Left lung (tissue), 10 donors: ENCODE data around the gene AKR1B15. TPM values are rescaled to one million over a fixed set of nuclear protein-coding genes. Genes with fewer than 3 reads are reported as not detected.
A peak's percentile ranks its signal among the peaks of the same experiment; 100 is the strongest.
"Not testable (repeated sequence)": the region's sequence is repeated elsewhere in the genome, so short reads cannot be mapped to it uniquely, and the experiment has no call there.

Experiments used
- ATAC-seq: fragments of 200-7000 bp; cut with Tn5 transposase; one replicate; pipeline ENCODE4 v1.9.1; 2020; ENCODE audit warnings: moderate library complexity
- DNase-seq, 4 donors: peaks; one replicate each; pipeline ENCODE4 v3.0.0-alpha.2; 2013 to 2020
- H3K27ac ChIP-seq, 2 donors: fragments of 200-600 bp; sonication (generic) in 1 of 2; one replicate each; pipeline versions ENCODE4 v1.5.0 to v1.8.0; 2020 to 2021
- H3K27me3 ChIP-seq, 2 donors: fragments of 200-600 bp; sonication (generic) in 1 of 2; one replicate each; pipeline versions ENCODE4 v1.5.0 to v1.8.0; 2020 to 2021
- H3K36me3 ChIP-seq, 2 donors: fragments of 200-600 bp; sonication (generic) in 1 of 2; one replicate each; pipeline versions ENCODE4 v1.5.0 to v1.8.0; 2020 to 2021
- H3K4me1 ChIP-seq, 2 donors: fragments of 200-600 bp; one replicate each; pipeline ENCODE4 v1.8.0; 2021
- H3K4me3 ChIP-seq, 2 donors: fragments of 200-600 bp; sonication (generic) in 1 of 2; one replicate each; pipeline versions ENCODE4 v1.5.0 to v1.8.0; 2020 to 2021; ENCODE audit warnings: mild to moderate bottlenecking in 1 of 2
- H3K9me3 ChIP-seq, 2 donors: fragments of 200-600 bp; sonication (generic) in 1 of 2; one replicate each; pipeline versions ENCODE4 v1.5.0 to v1.8.0; 2020 to 2021
- intact Hi-C, 2 donors: fragments of 100-400 bp; cut with DNase I; formaldehyde crosslinking; loops; one replicate each; pipeline versions ENCODE4 v1.11.2 to v1.14.2; 2022
- polyA plus RNA-seq, 6 donors: library from polyadenylated mRNA; unstranded; fragments of 120-200 nt; gene quantifications; one replicate each; pipeline ENCODE4 v1.2.1, GENCODE V29; 2013; ENCODE audit not compliant: insufficient read length in 6 of 6
- total RNA-seq, 2 donors: library from RNA; stranded (reverse); fragmentation: NEBNext Ultra II Directional; extraction: Animal tissue kit (Norgen Biotek cat#: 25700); gene quantifications; one replicate each; pipeline ENCODE4 v1.2.1, GENCODE V29; 2021
- TF ChIP-seq, protein P1 (sequence below), 2 donors: fragments of 200-600 bp; sonication (generic) in 1 of 2; IDR thresholded peaks; one replicate each; pipeline versions ENCODE4 v1.5.0 to v1.8.0; 2021; ENCODE audit warnings: antibody characterized with exemption in 2 of 2
- donor health status: DM: no; HTN: yes; CAD: no.
- donor health status: DM: no; HTN: no; CAD: no.

Gene AKR1B15
- total and polyA plus RNA-seq, 8 donors, result 0.09 to 0.19 (median 0.14) TPM; not detected in 3

DNA sequence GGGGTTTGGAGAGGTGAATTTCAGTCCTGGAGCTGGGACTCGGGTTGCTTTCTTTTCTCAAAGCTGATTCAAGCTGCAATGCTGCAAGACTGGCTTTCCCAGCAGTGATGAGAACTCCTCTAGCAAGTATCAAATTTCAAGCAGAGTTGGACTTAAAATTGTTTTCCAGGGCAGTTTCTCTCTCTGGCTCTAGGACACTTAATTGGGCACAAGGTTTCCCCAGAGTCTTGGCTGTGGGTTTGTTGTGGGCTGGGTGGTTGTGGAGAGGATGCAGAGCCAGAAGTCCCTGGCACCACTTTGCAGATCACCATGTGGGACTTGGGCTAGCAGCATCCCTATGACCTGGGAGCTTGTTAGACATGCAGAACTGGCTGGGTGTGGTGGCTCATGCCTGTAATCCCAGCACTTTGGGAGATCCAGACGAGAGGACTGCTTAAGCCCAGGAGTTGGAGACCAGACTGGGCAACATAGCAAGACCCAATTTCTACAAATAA lies 16.8 kb downstream of the AKR1B15 start:
- Histone ChIP-seq H3K4me1 (no peaks in the 10 kb centered on the region), H3K9me3 (peaks cover 0 to 13% of the 10 kb centered on the region in 2 donors), H3K4me3 (no peak overlapping the region), H3K27me3 (no peaks in the 10 kb centered on the region), H3K27ac (no peak overlapping the region), H3K36me3 (no peaks in the 10 kb centered on the region)
- ATAC-seq, result peak; percentile 57
- TF ChIP-seq, protein P1, sequence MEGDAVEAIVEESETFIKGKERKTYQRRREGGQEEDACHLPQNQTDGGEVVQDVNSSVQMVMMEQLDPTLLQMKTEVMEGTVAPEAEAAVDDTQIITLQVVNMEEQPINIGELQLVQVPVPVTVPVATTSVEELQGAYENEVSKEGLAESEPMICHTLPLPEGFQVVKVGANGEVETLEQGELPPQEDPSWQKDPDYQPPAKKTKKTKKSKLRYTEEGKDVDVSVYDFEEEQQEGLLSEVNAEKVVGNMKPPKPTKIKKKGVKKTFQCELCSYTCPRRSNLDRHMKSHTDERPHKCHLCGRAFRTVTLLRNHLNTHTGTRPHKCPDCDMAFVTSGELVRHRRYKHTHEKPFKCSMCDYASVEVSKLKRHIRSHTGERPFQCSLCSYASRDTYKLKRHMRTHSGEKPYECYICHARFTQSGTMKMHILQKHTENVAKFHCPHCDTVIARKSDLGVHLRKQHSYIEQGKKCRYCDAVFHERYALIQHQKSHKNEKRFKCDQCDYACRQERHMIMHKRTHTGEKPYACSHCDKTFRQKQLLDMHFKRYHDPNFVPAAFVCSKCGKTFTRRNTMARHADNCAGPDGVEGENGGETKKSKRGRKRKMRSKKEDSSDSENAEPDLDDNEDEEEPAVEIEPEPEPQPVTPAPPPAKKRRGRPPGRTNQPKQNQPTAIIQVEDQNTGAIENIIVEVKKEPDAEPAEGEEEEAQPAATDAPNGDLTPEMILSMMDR (IDR thresholded peaks at IDR 0.05), result no peak
- intact Hi-C loops, result no loop called here
- peak in 1 of 4 donors; percentile 69 for DNase-seq

DNA sequence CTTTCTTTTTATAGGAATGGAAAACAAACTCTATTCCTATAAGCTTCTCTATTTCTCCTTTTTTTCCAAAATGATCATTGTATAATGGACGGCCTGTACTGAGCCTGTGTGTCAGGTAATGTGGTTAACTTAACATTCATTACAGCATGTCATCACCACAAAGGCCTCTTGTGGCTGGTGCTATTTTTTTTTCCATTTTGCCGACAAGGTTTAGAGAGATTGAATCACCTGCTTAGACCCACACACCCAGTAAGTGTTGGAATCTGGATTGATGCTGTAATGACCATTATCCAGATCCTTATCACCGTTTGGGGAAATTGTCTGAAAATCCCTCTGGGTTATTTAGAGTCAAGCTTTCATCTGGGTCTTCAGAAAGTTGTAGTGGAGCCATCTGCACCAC lies 18.5 kb downstream of the AKR1B15 start:
- Histone ChIP-seq H3K36me3 (no peaks in the 10 kb centered on the region), H3K4me3 (no peak overlapping the region), H3K27ac (no peak overlapping the region), H3K27me3 (no peaks in the 10 kb centered on the region), H3K4me1 (no peaks in the 10 kb centered on the region), H3K9me3 (peaks cover 0 to 15% of the 10 kb centered on the region in 2 donors)
- TF ChIP-seq, protein P1 (IDR thresholded peaks at IDR 0.05), result no peak
- DNase-seq, result no peak
- ATAC-seq, result no peak
- intact Hi-C loops, result no loop called here

DNA sequence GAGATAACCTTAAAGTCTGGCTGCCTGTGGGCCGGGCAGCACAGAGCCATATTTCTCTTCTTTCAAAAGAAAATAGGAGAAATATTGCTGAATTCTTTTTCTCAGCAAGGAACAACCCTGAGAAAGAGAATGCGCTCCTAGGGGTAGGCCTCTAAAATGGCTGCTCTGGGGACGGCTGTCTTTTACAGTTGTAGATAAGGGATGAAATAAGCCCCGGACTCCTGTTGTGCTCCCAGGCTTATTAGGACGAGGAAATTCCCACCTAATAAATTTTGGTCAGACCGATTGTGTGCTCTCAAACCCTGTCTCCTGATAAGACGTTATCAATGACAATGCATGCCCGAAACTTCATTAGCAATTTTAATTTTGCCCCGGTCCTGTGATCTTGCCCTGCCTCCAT lies 21.1 kb downstream of the AKR1B15 start:
- H3K36me3 ChIP-seq, DNase-seq, H3K4me1 ChIP-seq, ATAC-seq, intact Hi-C loops, H3K27ac ChIP-seq, H3K4me3 ChIP-seq, H3K27me3 ChIP-seq: not testable (repeated sequence)
- peaks cover 0 to 15% of the 10 kb centered on the region in 2 donors for H3K9me3 ChIP-seq

DNA sequence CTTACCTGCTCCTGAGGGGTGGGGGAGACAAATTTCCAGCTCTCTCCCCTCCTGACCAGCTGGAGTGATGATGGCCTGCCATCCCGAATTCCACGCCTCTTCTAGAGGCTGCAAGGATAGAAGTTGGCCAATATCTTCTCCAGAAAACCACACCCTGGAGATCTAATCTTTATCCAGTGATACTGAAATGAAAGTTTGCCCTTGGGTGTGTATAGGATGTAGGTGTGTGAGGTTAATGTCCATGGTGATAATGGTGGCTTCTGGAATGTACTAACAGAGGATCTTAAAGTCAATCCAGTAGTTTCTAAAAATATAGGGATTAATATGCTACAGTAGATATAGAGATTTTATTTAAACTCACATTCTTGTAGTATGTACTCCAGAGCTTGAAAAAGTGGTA lies 22.2 kb downstream of the AKR1B15 start:
- ATAC-seq (no peak), DNase-seq (no peak)
- H3K4me3 ChIP-seq, result no peak overlapping the region
- no peaks in the 10 kb centered on the region for H3K36me3 ChIP-seq
- H3K9me3 ChIP-seq, result peaks cover 0 to 15% of the 10 kb centered on the region in 2 donors
- no peak overlapping the region for H3K27ac ChIP-seq
- H3K27me3 ChIP-seq, result no peaks in the 10 kb centered on the region
- TF ChIP-seq, protein P1 (IDR thresholded peaks at IDR 0.05), result no peak
- H3K4me1 ChIP-seq, result no peaks in the 10 kb centered on the region
- intact Hi-C loops, result no loop called here

DNA sequence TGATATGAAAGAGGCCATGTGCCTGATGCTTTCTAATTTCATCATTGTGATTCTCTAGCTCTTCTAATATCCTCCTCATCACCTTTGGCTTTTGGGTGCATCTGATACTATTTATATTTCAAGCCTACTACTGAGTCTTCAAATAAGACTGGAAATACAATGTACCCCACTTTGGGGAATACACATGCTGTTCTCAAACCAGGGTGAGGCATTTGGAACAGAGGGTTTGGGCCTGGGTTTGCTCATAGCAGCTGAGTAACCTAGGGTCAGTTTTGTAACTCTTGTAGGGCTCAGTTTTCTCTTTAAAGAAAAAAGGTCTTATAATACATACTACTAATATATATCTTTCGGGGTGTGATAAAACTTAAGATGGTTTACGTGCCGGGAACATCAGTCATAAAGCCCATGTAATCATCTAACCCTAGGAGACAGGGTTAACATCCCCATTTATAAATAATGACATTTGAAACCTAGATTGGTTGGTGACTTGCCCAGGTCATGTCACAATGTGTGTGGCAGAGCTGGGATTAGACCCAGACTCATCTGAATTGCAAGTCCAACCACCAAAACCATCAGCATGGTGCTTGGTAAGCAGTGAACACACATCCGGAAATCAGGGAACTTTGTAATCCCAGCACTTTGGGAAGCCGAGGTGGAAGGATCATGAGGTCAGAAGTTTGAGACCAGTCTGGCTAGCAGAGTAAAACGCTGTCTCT lies 23.0 kb downstream of the AKR1B15 start:
- Histone ChIP-seq H3K9me3 (peaks cover 0 to 15% of the 10 kb centered on the region in 2 donors), H3K4me3 (no peak overlapping the region), H3K27ac (no peak overlapping the region), H3K27me3 (no peaks in the 10 kb centered on the region), H3K36me3 (no peaks in the 10 kb centered on the region), H3K4me1 (no peaks in the 10 kb centered on the region)
- intact Hi-C loops, result no loop called here
- ATAC-seq (no peak), DNase-seq (no peak)
- TF ChIP-seq, protein P1 (IDR thresholded peaks at IDR 0.05), result no peak
